GM13976 (cell line): ENCODE data around the gene PKMYT1.

Source experiments
- DNase-seq: peaks from one replicate; pipeline ENCODE4 v3.0.0; 2012; ENCODE audit warnings: low spot score
- in situ Hi-C: fragments of 300-500 bp; cut with MboI; formaldehyde crosslinking; loops from one replicate; pipeline ENCODE4 v1.12.0; 2022; ENCODE audit warnings: low sequenced_read_pairs, mixed read lengths, inconsistent platforms; ENCODE audit not compliant: unreplicated experiment
- TF ChIP-seq, protein P1 (sequence below): IDR thresholded peaks from 2 replicates; pipeline ENCODE4 v1.5.1; 2012; ENCODE audit warnings: borderline replicate concordance, mild to moderate bottlenecking; ENCODE audit not compliant: insufficient read depth; ENCODE audit errors: extremely low read depth, missing control alignments, control extremely low read depth

The PKMYT1 gene

GRCh38 chr16:2963074-2963722 lies 17.0 kb downstream of the PKMYT1 start:
- DNase-seq, result peak; percentile 65
- TF ChIP-seq, protein P1, sequence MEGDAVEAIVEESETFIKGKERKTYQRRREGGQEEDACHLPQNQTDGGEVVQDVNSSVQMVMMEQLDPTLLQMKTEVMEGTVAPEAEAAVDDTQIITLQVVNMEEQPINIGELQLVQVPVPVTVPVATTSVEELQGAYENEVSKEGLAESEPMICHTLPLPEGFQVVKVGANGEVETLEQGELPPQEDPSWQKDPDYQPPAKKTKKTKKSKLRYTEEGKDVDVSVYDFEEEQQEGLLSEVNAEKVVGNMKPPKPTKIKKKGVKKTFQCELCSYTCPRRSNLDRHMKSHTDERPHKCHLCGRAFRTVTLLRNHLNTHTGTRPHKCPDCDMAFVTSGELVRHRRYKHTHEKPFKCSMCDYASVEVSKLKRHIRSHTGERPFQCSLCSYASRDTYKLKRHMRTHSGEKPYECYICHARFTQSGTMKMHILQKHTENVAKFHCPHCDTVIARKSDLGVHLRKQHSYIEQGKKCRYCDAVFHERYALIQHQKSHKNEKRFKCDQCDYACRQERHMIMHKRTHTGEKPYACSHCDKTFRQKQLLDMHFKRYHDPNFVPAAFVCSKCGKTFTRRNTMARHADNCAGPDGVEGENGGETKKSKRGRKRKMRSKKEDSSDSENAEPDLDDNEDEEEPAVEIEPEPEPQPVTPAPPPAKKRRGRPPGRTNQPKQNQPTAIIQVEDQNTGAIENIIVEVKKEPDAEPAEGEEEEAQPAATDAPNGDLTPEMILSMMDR, result no peak
- in situ Hi-C loops, result no loop called here

DNA sequence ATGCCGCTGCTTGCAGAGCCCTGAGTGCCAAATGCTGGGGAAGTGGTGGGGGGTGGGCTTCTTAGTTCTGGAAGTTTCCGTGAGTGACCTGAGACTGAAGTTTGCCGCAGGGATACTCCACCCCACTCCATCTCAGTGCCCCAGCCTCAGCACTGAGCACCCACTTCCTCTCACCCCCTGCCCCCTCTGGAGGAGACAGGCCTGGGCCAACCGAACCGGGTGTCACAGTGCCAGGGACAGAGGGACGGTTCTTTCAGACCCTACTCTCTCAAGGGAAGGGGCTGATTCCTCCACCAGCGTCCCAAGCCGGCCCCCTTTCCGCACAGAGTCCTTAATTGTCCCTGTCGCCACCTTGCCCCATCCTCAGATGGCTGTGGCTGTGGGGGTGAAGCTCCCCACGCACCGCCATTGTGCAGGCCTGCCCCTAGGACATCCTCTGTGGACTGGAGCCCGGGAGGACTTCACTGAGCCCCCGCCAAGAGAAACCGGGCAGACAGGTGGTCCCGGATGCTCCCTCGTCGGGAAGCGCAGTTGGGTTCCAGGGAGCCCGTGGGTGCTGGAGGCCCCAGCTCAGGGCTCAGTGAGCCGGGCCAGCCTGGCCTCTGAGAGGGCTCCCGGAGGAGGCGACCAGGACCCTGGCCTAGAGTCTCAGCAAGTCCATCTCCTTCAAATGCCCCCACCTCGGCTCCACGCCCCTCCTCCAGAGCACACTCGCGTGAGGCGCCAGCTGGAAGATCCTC lies 17.7 kb downstream of the PKMYT1 start:
- TF ChIP-seq, protein P1, result no peak
- DNase-seq, result no peak
- in situ Hi-C loops, result no loop called here

GRCh38 chr16:2960183-2961010 lies 19.8 kb downstream of the PKMYT1 start:
- TF ChIP-seq, protein P1, result no peak
- in situ Hi-C loops, result no loop called here
- no peak for DNase-seq

DNA sequence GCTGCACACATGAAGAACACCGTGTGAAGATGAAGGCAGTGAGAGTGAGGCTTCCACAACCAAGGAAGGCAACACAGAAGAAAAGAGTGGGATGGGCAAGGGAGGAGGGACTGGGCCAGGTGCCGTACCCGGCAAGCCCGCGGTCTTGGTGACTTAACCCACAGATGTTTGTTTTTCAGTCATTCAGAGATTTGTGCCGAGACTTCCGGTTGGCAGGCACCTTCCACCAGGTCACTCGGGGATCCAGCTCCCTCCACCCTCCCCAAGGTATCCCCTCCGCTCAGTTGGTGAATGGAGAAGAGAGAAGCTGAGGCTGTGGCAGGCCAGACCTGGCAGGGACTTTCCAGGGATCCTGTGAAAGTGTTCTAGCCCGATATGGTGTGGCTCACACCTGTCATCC lies 21.0 kb downstream of the PKMYT1 start:
- DNase-seq, result no peak
- in situ Hi-C loops, result no loop called here
- TF ChIP-seq, protein P1, result no peak

DNA sequence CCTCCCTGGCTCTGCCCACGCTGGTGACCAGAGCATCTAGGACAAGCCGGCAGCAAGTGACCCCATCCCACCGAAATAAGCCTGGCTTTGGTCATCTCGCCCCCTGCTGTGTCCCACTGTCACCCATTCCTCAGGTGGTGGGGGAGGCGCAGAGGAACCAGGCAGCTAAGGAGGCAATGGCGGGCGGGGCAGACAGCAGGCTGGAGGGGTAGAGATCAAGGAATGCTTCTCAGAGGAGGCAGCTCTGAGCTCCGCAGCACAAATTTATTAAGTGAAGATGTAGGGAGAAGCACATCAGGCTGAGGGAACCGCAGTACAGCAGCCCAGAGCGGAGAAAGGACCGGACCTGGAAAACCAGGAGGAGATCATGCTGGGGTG lies 23.7 kb downstream of the PKMYT1 start:
- TF ChIP-seq, protein P1, result no peak
- in situ Hi-C loops, result no loop called here
- DNase-seq, result no peak

DNA sequence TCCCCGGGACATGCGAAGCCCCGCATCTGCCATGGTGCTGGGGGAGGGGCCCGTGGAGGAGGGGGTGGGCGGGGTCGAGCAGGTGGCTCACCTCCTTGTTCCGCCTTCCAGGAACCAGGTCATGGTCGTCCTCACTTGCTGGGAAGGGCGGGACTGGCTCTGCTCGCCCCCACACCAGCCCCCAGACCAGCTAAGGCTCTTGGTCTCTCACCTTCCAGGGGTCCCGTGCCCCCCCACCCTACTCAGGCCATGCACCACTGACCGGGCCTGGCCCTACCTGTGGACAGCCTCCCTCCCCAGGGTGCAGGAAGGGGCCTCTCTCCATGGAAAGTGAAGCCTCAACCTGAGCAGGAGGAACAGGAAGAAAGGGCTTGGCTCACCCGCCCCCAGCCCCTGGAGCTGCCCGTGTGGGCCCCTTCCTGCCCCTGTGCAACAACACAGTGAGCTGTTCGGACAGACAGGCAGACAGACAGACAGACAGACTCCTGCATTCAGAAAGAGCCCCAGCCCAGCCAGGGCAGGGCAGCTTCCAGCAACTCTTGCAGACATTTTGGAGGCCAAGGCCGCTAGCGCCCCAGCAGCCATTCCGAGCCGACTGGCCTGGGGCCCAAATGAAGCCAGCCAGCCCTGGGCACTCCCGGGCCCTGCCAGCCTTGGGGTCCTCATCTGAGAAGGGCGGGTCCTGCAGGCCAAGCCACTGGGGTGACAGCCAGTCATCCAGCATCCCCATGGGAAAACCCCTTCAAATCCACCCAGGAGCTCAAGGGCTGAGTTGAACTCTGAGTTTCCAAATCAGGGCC lies 24.3 kb downstream of the PKMYT1 start:
- TF ChIP-seq, protein P1, result no peak
- DNase-seq, result no peak
- in situ Hi-C loops, result no loop called here
